PC-9 (cell line): Measurements from ENCODE around the gene EGLN1. TPM values are rescaled to one million over a fixed set of nuclear protein-coding genes. Genes with fewer than 3 reads are reported as not detected.
A peak's percentile ranks its signal among the peaks of the same experiment; 100 is the strongest.

Experiments used
- BruUV-seq: library from RNA; stranded (reverse); fragments of 400-500 nt; replicated peaks from 2 replicates; lab custom pipeline; 2021; lab: Mats Ljungman, UMichigan
- CTCF ChIA-PET: fragments of 300-600 bp; sonication (Branson Sonifier 250); formaldehyde crosslinking; loops from one replicate; lab custom pipeline; 2022; ENCODE audit warnings: antibody characterized with exemption; lab: Charles Lee
- POLR2A ChIA-PET: fragments of 300-600 bp; sonication (Branson Sonifier 250); formaldehyde crosslinking; loops from one replicate; lab custom pipeline; 2022; ENCODE audit warnings: antibody characterized with exemption; ENCODE audit not compliant: unreplicated experiment; lab: Charles Lee
- DNase-seq, 2 experiments: peaks; one replicate each; pipeline versions ENCODE4 v3.0.0 to v3.0.0-alpha.2; 2015 to 2022; ENCODE audit warnings: mixed read lengths in 1 of 2
- H2AFZ ChIP-seq: fragments of 200-600 bp; sonication (generic); 2 replicates; pipeline ENCODE4 v1.8.1; 2017; ENCODE audit warnings: antibody characterized with exemption
- H3F3A ChIP-seq: fragments of 200-600 bp; sonication (generic); 2 replicates; pipeline ENCODE4 v1.8.1; 2017; ENCODE audit warnings: antibody characterized with exemption, mild to moderate bottlenecking, low read depth; ENCODE audit not compliant: insufficient read depth
- H3K27ac ChIP-seq: fragments of 200-600 bp; sonication (generic); 2 replicates; pipeline ENCODE4 v1.6.1; 2016; ENCODE audit warnings: mixed run types
- H3K27me3 ChIP-seq: fragments of 200-600 bp; sonication (generic); 2 replicates; pipeline ENCODE4 v1.6.1; 2016; ENCODE audit warnings: low read depth, mixed run types; ENCODE audit not compliant: insufficient read depth
- H3K36me3 ChIP-seq: fragments of 200-600 bp; sonication (generic); 2 replicates; pipeline ENCODE4 v1.6.1; 2016; ENCODE audit warnings: low read depth, mixed run types
- H3K4me1 ChIP-seq: fragments of 200-600 bp; sonication (generic); replicated peaks from 2 replicates; pipeline ENCODE4 v1.6.1; 2016; ENCODE audit warnings: mixed run types; ENCODE audit not compliant: insufficient read depth
- H3K4me2 ChIP-seq: fragments of 200-600 bp; sonication (generic); 2 replicates; pipeline ENCODE4 v1.6.1; 2017; ENCODE audit warnings: mixed run types
- H3K4me3 ChIP-seq: fragments of 200-600 bp; sonication (generic); 2 replicates; pipeline ENCODE4 v1.6.1; 2016; ENCODE audit warnings: mixed run types
- H3K79me2 ChIP-seq: fragments of 200-600 bp; sonication (generic); 2 replicates; pipeline ENCODE4 v1.6.1; 2017; ENCODE audit warnings: low read depth, mixed run types
- H3K9me2 ChIP-seq: fragments of 200-600 bp; sonication (generic); 2 replicates; pipeline ENCODE4 v1.8.1; 2017; ENCODE audit warnings: mild to moderate bottlenecking; ENCODE audit not compliant: insufficient read depth
- H3K9me3 ChIP-seq: fragments of 200-600 bp; sonication (generic); 2 replicates; pipeline ENCODE4 v1.8.1; 2016; ENCODE audit warnings: low read depth; ENCODE audit not compliant: insufficient read depth
- H4K20me1 ChIP-seq: fragments of 200-600 bp; sonication (generic); 2 replicates; pipeline ENCODE4 v1.8.1; 2017; ENCODE audit not compliant: insufficient read depth
- CTCF ChIP-seq: fragments of 200-600 bp; sonication (generic); conservative IDR thresholded peaks from 2 replicates; pipeline ENCODE4 v1.6.1; 2017; ENCODE audit warnings: mixed run types, antibody characterized with exemption, mild to moderate bottlenecking, moderate library complexity
- EZH2 ChIP-seq: fragments of 200-600 bp; sonication (generic); IDR thresholded peaks from 2 replicates; pipeline ENCODE4 v1.8.0; 2017; ENCODE audit warnings: antibody characterized with exemption, low read depth
- intact Hi-C: fragments of 100-400 bp; cut with micrococcal nuclease; formaldehyde crosslinking; loops from one replicate; pipeline ENCODE4 v1.10.0; 2022; ENCODE audit not compliant: unreplicated experiment
- total RNA-seq: library from RNA; stranded (reverse); gene quantifications from 2 replicates; pipeline ENCODE4 v1.2.3, GENCODE V29; 2021

EGLN1 gene
- total RNA-seq, 1 experiment from 2014 or later = 18.8 TPM

DNA sequence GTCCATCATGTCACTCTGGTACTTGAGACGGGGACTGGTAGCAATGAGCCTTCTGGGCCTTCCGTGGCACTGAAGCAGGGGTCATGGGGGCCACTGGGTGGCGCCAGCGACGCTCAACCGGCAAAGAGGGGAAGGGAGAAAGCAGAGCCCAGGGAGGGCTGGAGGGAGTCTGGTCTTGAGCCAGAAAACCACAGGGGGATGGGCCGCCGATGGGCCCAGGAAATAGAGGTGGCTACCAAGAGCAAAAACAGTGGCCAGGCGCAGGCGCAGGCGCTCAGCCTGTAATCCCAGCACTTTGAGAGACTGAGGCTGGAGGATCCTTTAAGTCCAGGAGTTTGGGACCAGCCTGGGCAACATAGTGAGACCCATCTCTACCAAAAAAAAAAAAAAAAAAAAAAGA is 106.2 kb downstream of the EGLN1 start:
- no TSS peak for BruUV-seq
- DNase-seq = peak in 1 of 2 experiments; percentile 11
- H3K4me1 ChIP-seq = no peaks in the 10 kb centered on the region
- H3K4me3 ChIP-seq = no peak overlapping the region
- ChIA-PET POLR2A (no interaction called here), CTCF (interaction anchor here (0.7 kb wide), 1 partner anchor 18 kb away, joined by 10 read pairs; no protein-coding TSS in a partner anchor)
- H3K27ac ChIP-seq = no peak overlapping the region
- no peaks in the 10 kb centered on the region for H3K9me2 ChIP-seq
- no peaks in the 10 kb centered on the region for H3K79me2 ChIP-seq
- H4K20me1 ChIP-seq = no peaks in the 10 kb centered on the region
- no peaks in the 10 kb centered on the region for H3K9me3 ChIP-seq
- H3F3A ChIP-seq = no peaks in the 10 kb centered on the region
- no peak overlapping the region for H3K4me2 ChIP-seq
- no peaks in the 10 kb centered on the region for H3K27me3 ChIP-seq
- no peak overlapping the region for H2AFZ ChIP-seq
- H3K36me3 ChIP-seq = no peaks in the 10 kb centered on the region
- intact Hi-C loops = no loop called here
- TF ChIP-seq EZH2 (no peak), CTCF (peak; percentile 52; the same call in 1 of the 2 replicates)

Other genes starting within 250 kb of the EGLN1 start
- gene GNPAT, start 181.1 kb downstream of the EGLN1 start, total RNA-seq = 21.8 and 22.3 TPM in 2 replicates
- gene EXOC8, start 84.4 kb downstream of the EGLN1 start, total RNA-seq = 11.2 and 12.1 TPM in 2 replicates
- gene SPRTN, start 84.0 kb downstream of the EGLN1 start, total RNA-seq = 14.6 and 16.7 TPM in 2 replicates
- 23.5 and 32.1 TPM in 2 replicates for gene TSNAX, start 106.4 kb upstream of the EGLN1 start, total RNA-seq
- gene DISC1, start 204.5 kb upstream of the EGLN1 start, total RNA-seq = 7.4 and 12.1 TPM in 2 replicates